ENCODE results near the gene POU4F1. TPM values are rescaled to one million over a fixed set of nuclear protein-coding genes. Genes with fewer than 3 reads are reported as not detected.

POU4F1 gene
- total RNA-seq, 2 donors from 2014 or later, result not detected

- TF ChIP-seq CTCF (IDR thresholded peaks at IDR 0.05) (no peak), POLR2A (IDR thresholded peaks at IDR 0.05) (no peak)
- Histone ChIP-seq H3K4me3 (no peak overlapping the region), H3K27ac (no peak overlapping the region), H3K36me3 (replicated peaks in 1 of 2; ENCODE audit: insufficient read depth in 1 of 2, low read depth in 2 of 2) (peaks cover 0 to 12% of the 10 kb centered on the region in 2 donors), H3K27me3 (no peaks in the 10 kb centered on the region), H3K4me1 (no peaks in the 10 kb centered on the region), H3K9me3 (no peaks in the 10 kb centered on the region)
- DNase-seq (no peak), ATAC-seq (no peak)
- 90 to 91% methylated on average over 4 of the region's 4 CpGs for WGBS, 2 donors
- intact Hi-C loops (cut with DNase I), result no loop called here
Observed at GRCh38 chr13:78638216-78638615, 34.9 kb upstream of the POU4F1 start.

- Histone ChIP-seq H3K4me1 (no peaks in the 10 kb centered on the region), H3K9me3 (no peaks in the 10 kb centered on the region), H3K27ac (no peak overlapping the region), H3K27me3 (no peaks in the 10 kb centered on the region), H3K36me3 (replicated peaks in 1 of 2; ENCODE audit: insufficient read depth in 1 of 2, low read depth in 2 of 2) (peaks cover 0 to 12% of the 10 kb centered on the region in 2 donors), H3K4me3 (no peak overlapping the region)
- ATAC-seq (no peak), DNase-seq (no peak)
- intact Hi-C loops (cut with DNase I), result no loop called here
- no peak for TF ChIP-seq POLR2A (IDR thresholded peaks at IDR 0.05)
- no peak for TF ChIP-seq CTCF (IDR thresholded peaks at IDR 0.05)
Observed at GRCh38 chr13:78636495-78636894, 33.1 kb upstream of the POU4F1 start.

- Histone ChIP-seq H3K36me3 (replicated peaks in 1 of 2; ENCODE audit: insufficient read depth in 1 of 2, low read depth in 2 of 2) (no peaks in the 10 kb centered on the region), H3K27ac (no peak overlapping the region), H3K4me1 (no peaks in the 10 kb centered on the region), H3K9me3 (no peaks in the 10 kb centered on the region), H3K27me3 (no peaks in the 10 kb centered on the region), H3K4me3 (no peak overlapping the region)
- intact Hi-C loops (cut with DNase I), result no loop called here
- DNase-seq, result no peak
- 87 to 89% methylated on average over 4 of the region's 4 CpGs for WGBS, 2 donors
- no peak for TF ChIP-seq CTCF (IDR thresholded peaks at IDR 0.05)
- ATAC-seq, result no peak
Observed at GRCh38 chr13:78632996-78633395, 29.6 kb upstream of the POU4F1 start.

GRCh38 chr13:78631077-78631476, 27.7 kb upstream of the POU4F1 start:
- Histone ChIP-seq H3K4me3 (no peak overlapping the region), H3K4me1 (no peaks in the 10 kb centered on the region), H3K9me3 (no peaks in the 10 kb centered on the region), H3K27me3 (no peaks in the 10 kb centered on the region), H3K27ac (no peak overlapping the region), H3K36me3 (replicated peaks in 1 of 2; ENCODE audit: insufficient read depth in 1 of 2, low read depth in 2 of 2) (no peaks in the 10 kb centered on the region)
- 80 to 90% methylated on average over 1 of the region's 1 CpG for WGBS, 2 donors
- intact Hi-C loops (cut with DNase I), result no loop called here
- no peak for DNase-seq
- no peak for ATAC-seq
- TF ChIP-seq CTCF (IDR thresholded peaks at IDR 0.05), result no peak

- 95 to 100% methylated on average over 1 of the region's 1 CpG for WGBS, 2 donors
- intact Hi-C loops (cut with DNase I), result no loop called here
- DNase-seq (no peak), ATAC-seq (no peak)
- Histone ChIP-seq H3K4me3 (no peak overlapping the region), H3K9me3 (no peaks in the 10 kb centered on the region), H3K4me1 (no peaks in the 10 kb centered on the region), H3K27ac (no peak overlapping the region), H3K36me3 (replicated peaks in 1 of 2; ENCODE audit: insufficient read depth in 1 of 2, low read depth in 2 of 2) (no peaks in the 10 kb centered on the region), H3K27me3 (no peaks in the 10 kb centered on the region)
- TF ChIP-seq POLR2A (IDR thresholded peaks at IDR 0.05), result no peak
- no peak for TF ChIP-seq CTCF (IDR thresholded peaks at IDR 0.05)
Observed at GRCh38 chr13:78630511-78630910, 27.2 kb upstream of the POU4F1 start.

Data from body of pancreas (tissue), 4 donors.